ENCODE data around the gene ALG10B.
A peak's percentile ranks its signal among the peaks of the same experiment; 100 is the strongest.

The ALG10B gene

GRCh38 chr12:38316391-38317129, at the start of gene ALG10B (continued):
- TF ChIP-seq, protein P1, sequence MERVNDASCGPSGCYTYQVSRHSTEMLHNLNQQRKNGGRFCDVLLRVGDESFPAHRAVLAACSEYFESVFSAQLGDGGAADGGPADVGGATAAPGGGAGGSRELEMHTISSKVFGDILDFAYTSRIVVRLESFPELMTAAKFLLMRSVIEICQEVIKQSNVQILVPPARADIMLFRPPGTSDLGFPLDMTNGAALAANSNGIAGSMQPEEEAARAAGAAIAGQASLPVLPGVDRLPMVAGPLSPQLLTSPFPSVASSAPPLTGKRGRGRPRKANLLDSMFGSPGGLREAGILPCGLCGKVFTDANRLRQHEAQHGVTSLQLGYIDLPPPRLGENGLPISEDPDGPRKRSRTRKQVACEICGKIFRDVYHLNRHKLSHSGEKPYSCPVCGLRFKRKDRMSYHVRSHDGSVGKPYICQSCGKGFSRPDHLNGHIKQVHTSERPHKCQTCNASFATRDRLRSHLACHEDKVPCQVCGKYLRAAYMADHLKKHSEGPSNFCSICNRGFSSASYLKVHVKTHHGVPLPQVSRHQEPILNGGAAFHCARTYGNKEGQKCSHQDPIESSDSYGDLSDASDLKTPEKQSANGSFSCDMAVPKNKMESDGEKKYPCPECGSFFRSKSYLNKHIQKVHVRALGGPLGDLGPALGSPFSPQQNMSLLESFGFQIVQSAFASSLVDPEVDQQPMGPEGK (tag by site-specific recombination; IDR thresholded peaks at IDR 0.05) = no peak
- TF ChIP-seq ZNF596 (tag by site-specific recombination; IDR thresholded peaks at IDR 0.05) = no peak
- TF ChIP-seq ZEB2 (tag by site-specific recombination; IDR thresholded peaks at IDR 0.05) = no peak
- no peak for TF ChIP-seq ZNF768 (tag by site-specific recombination; IDR thresholded peaks at IDR 0.05)
- no peak for TF ChIP-seq ZBTB7A (tag by site-specific recombination; IDR thresholded peaks at IDR 0.05; ENCODE audit: low read depth)
- TF ChIP-seq ZIC2 (tag by site-specific recombination; IDR thresholded peaks at IDR 0.05) = 0 out of 2 replicates have a peak, but pooled peaks have one; percentile 18
- TF ChIP-seq FEZF1 (tag by site-specific recombination; IDR thresholded peaks at IDR 0.05) = no peak
- 0 out of 2 replicates have a peak, but pooled peaks have one; percentile 42 for TF ChIP-seq ZNF561 (tag by site-specific recombination; IDR thresholded peaks at IDR 0.05; ENCODE audit: borderline replicate concordance)
- TF ChIP-seq ZSCAN16 (tag by site-specific recombination; IDR thresholded peaks at IDR 0.05) = no peak
- TF ChIP-seq ZNF529 (tag by site-specific recombination; IDR thresholded peaks at IDR 0.05; ENCODE audit: insufficient replicate concordance) = no peak
- TF ChIP-seq, protein P2, sequence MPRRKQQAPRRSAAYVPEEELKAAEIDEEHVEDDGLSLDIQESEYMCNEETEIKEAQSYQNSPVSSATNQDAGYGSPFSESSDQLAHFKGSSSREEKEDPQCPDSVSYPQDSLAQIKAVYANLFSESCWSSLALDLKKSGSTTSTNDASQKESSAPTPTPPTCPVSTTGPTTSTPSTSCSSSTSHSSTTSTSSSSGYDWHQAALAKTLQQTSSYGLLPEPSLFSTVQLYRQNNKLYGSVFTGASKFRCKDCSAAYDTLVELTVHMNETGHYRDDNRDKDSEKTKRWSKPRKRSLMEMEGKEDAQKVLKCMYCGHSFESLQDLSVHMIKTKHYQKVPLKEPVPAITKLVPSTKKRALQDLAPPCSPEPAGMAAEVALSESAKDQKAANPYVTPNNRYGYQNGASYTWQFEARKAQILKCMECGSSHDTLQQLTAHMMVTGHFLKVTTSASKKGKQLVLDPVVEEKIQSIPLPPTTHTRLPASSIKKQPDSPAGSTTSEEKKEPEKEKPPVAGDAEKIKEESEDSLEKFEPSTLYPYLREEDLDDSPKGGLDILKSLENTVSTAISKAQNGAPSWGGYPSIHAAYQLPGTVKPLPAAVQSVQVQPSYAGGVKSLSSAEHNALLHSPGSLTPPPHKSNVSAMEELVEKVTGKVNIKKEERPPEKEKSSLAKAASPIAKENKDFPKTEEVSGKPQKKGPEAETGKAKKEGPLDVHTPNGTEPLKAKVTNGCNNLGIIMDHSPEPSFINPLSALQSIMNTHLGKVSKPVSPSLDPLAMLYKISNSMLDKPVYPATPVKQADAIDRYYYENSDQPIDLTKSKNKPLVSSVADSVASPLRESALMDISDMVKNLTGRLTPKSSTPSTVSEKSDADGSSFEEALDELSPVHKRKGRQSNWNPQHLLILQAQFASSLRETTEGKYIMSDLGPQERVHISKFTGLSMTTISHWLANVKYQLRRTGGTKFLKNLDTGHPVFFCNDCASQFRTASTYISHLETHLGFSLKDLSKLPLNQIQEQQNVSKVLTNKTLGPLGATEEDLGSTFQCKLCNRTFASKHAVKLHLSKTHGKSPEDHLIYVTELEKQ (tag by site-specific recombination; IDR thresholded peaks at IDR 0.05; ENCODE audit: borderline replicate concordance) = no peak
- TF ChIP-seq ZNF776 (tag by site-specific recombination; IDR thresholded peaks at IDR 0.05; ENCODE audit: borderline replicate concordance) = no peak
- TF ChIP-seq ZNF423 (tag by site-specific recombination; IDR thresholded peaks at IDR 0.05) = no peak
- TF ChIP-seq KLF16 (tag by site-specific recombination; IDR thresholded peaks at IDR 0.05) = no peak
- peak; percentile 46 for TF ChIP-seq SP2 (tag by site-specific recombination; IDR thresholded peaks at IDR 0.05)
- TF ChIP-seq ZNF280D (tag by site-specific recombination; IDR thresholded peaks at IDR 0.05) = no peak
- no peak for TF ChIP-seq ZNF624 (tag by site-specific recombination; IDR thresholded peaks at IDR 0.05)
- TF ChIP-seq, protein P3, sequence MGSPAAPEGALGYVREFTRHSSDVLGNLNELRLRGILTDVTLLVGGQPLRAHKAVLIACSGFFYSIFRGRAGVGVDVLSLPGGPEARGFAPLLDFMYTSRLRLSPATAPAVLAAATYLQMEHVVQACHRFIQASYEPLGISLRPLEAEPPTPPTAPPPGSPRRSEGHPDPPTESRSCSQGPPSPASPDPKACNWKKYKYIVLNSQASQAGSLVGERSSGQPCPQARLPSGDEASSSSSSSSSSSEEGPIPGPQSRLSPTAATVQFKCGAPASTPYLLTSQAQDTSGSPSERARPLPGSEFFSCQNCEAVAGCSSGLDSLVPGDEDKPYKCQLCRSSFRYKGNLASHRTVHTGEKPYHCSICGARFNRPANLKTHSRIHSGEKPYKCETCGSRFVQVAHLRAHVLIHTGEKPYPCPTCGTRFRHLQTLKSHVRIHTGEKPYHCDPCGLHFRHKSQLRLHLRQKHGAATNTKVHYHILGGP (tag by site-specific recombination; IDR thresholded peaks at IDR 0.05) = no peak
- TF ChIP-seq KLF17 (tag by site-specific recombination; IDR thresholded peaks at IDR 0.05) = no peak
- peak; percentile 40; the same call in 1 of the 2 replicates for TF ChIP-seq ZNF660 (tag by site-specific recombination; IDR thresholded peaks at IDR 0.05)
- TF ChIP-seq GFI1B (tag by site-specific recombination; IDR thresholded peaks at IDR 0.05) = no peak
- TF ChIP-seq PRDM1 (tag by site-specific recombination; IDR thresholded peaks at IDR 0.05) = no peak
- TF ChIP-seq ZNF670 (tag by site-specific recombination; IDR thresholded peaks at IDR 0.05; ENCODE audit: low read depth) = no peak
- TF ChIP-seq MYNN (tag by site-specific recombination; IDR thresholded peaks at IDR 0.05; ENCODE audit: borderline replicate concordance) = no peak
- TF ChIP-seq, protein P4, sequence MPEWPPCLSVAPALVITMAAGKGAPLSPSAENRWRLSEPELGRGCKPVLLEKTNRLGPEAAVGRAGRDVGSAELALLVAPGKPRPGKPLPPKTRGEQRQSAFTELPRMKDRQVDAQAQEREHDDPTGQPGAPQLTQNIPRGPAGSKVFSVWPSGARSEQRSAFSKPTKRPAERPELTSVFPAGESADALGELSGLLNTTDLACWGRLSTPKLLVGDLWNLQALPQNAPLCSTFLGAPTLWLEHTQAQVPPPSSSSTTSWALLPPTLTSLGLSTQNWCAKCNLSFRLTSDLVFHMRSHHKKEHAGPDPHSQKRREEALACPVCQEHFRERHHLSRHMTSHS (tag by site-specific recombination; IDR thresholded peaks at IDR 0.05) = no peak
- TF ChIP-seq ZNF311 (tag by site-specific recombination; IDR thresholded peaks at IDR 0.05; ENCODE audit: borderline replicate concordance) = no peak
- peak; percentile 86 for TF ChIP-seq ZBTB8A (tag by site-specific recombination; IDR thresholded peaks at IDR 0.05)
- no peak for TF ChIP-seq ZNF350 (tag by site-specific recombination; IDR thresholded peaks at IDR 0.05)
